ENCODE results near the gene GSTA4.

DNA sequence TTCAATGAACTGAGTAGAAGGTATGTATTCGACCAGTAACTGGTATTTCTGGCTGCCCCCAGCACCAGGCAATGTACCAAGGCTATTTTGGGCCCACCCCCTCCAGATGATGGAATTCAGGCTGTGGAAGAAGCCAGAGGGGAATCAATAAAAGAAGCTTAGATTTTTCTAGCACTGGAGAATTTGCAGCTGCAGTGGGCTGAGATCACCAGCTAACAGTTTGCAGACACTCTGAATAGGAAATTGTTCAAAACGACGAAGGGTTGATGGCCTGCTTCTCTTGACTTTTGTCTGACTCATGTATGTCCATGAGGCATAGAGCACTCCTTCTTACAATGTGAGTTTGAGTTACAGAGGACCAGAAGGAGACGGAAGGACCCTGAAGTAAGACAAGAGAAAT is 37.8 kb upstream of the GSTA4 start:
- TF ChIP-seq POLR2A (IDR thresholded peaks at IDR 0.05; ENCODE audit: low read length) = no peak
- TF ChIP-seq GATA1 (IDR thresholded peaks at IDR 0.05; ENCODE audit: low read depth, low read length) = no peak

Measured in erythroblast (primary cell).